ENCODE data around the gene PTPRD. TPM values are rescaled to one million over a fixed set of nuclear protein-coding genes. Genes with fewer than 3 reads are reported as not detected.
A peak's percentile ranks its signal among the peaks of the same experiment; 100 is the strongest.

Gene PTPRD
- total RNA-seq, 2 donors from 2014 or later: 97.4 to 101 TPM

DNA sequence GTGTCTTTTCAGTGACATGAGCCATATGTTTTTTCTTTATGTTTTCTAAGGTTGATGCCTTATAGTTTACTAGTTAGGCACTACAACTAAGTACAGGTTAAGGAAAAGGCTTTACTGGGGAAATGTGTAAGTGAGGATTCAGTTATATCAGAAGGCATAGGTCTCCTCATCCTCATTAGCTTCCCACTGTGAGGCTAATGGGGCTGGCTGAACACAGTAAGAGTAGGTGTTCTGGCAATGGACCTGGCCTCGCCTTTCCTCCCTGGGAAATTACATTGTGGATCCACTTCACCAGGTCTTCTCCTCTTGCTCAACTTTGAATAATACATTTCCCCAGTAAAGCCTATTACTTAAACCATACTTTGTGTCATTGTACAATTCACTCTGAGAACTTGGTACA lies 225.5 kb downstream of the PTPRD start:
- no peaks in the 10 kb centered on the region for H3K27me3 Mint-ChIP-seq (ENCODE audit: insufficient read depth)
- 91 to 100% methylated on average over 1 of the region's 1 CpG for WGBS, 2 experiments (ENCODE audit: insufficient coverage in 1 of 2, insufficient read length in 1 of 2)
- Histone ChIP-seq H3K27ac (ENCODE audit: low read depth, low read length) (no peak overlapping the region), H3K4me3 (ENCODE audit: low read length) (no peak overlapping the region), H3K4me1 (ENCODE audit: control insufficient read depth, insufficient read depth, low read length) (peaks cover 4% of the 10 kb centered on the region), H3K27me3 (ENCODE audit: control insufficient read depth, insufficient read depth, low read length, poor library complexity, severe bottlenecking) (no peaks in the 10 kb centered on the region), H3K9ac (ENCODE audit: extremely low read depth, low read length, poor library complexity, severe bottlenecking) (no peak overlapping the region), H3K36me3 (ENCODE audit: control insufficient read depth, insufficient read depth, low read length) (no peaks in the 10 kb centered on the region), H3K9me3 (ENCODE audit: control insufficient read depth, low read length) (no peaks in the 10 kb centered on the region)
- peak; percentile 46 for DNase-seq
- no peak overlapping the region for H3K27ac Mint-ChIP-seq
- TF ChIP-seq, protein P1, sequence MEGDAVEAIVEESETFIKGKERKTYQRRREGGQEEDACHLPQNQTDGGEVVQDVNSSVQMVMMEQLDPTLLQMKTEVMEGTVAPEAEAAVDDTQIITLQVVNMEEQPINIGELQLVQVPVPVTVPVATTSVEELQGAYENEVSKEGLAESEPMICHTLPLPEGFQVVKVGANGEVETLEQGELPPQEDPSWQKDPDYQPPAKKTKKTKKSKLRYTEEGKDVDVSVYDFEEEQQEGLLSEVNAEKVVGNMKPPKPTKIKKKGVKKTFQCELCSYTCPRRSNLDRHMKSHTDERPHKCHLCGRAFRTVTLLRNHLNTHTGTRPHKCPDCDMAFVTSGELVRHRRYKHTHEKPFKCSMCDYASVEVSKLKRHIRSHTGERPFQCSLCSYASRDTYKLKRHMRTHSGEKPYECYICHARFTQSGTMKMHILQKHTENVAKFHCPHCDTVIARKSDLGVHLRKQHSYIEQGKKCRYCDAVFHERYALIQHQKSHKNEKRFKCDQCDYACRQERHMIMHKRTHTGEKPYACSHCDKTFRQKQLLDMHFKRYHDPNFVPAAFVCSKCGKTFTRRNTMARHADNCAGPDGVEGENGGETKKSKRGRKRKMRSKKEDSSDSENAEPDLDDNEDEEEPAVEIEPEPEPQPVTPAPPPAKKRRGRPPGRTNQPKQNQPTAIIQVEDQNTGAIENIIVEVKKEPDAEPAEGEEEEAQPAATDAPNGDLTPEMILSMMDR (conservative IDR thresholded peaks at IDR 0.05): no peak
- H3K4me1 Mint-ChIP-seq: peaks cover 12% of the 10 kb centered on the region
- no peaks in the 10 kb centered on the region for H3K36me3 Mint-ChIP-seq (ENCODE audit: low read depth)
- H3K4me3 Mint-ChIP-seq: no peak overlapping the region
- H3K9me3 Mint-ChIP-seq: no peaks in the 10 kb centered on the region

DNA sequence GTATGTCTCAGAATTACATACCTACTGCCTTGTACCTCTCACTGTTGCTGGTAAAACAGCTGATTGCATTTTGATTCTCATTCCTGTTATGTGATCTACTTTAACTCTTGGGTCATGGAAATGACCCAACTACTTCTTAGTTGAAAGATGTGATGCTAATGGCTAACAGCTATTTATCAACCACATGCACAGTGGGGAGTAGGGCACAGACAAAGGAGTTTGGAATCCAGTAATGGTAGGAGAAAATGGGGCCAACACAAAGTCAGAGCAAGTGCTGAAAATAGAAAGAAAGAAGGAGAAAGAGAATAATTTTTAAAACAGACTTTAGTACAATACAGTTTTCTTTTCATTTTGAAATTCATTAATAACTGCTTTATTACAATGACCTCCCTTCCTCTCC lies 241.0 kb downstream of the PTPRD start:
- Histone ChIP-seq H3K4me3 (ENCODE audit: low read length) (no peak overlapping the region), H3K9ac (ENCODE audit: extremely low read depth, low read length, poor library complexity, severe bottlenecking) (no peak overlapping the region)

DNA sequence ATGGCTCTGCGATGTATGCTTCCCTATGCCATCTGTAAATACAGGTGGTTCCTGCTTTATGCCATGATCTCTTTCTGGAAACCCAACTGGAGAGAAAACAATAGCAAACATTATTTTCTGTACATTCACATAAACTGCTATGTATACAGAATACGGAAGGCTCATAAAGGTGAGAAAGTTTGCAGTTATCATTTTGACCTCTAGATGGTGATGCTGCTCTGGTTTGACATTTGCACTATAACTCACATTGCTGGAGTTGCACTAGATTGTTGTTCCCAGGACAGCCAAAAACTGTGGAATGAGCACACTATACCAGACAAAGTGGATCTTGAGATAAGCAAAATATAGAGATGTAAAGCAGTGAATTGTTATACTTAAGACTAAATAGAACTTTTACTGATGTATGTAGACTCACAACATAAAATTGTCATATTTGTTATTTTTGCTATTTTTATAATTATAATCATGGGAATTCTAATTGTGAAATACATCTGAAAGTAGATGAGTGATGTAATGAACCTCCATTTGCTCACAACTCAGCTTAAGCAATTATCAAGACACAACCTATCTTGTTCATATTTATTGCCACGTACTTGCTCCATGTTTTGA lies 246.5 kb downstream of the PTPRD start:
- Histone ChIP-seq H3K9me3 (ENCODE audit: control insufficient read depth, low read length) (no peaks in the 10 kb centered on the region), H3K27ac (ENCODE audit: low read depth, low read length) (no peak overlapping the region), H3K9ac (ENCODE audit: extremely low read depth, low read length, poor library complexity, severe bottlenecking) (no peak overlapping the region), H3K4me1 (ENCODE audit: control insufficient read depth, insufficient read depth, low read length) (peaks cover 2% of the 10 kb centered on the region), H3K4me3 (ENCODE audit: low read length) (no peak overlapping the region), H3K27me3 (ENCODE audit: control insufficient read depth, insufficient read depth, low read length, poor library complexity, severe bottlenecking) (no peaks in the 10 kb centered on the region), H3K36me3 (ENCODE audit: control insufficient read depth, insufficient read depth, low read length) (no peaks in the 10 kb centered on the region)
- Mint-ChIP-seq H3K9me3 (no peaks in the 10 kb centered on the region), H3K27me3 (ENCODE audit: insufficient read depth) (no peaks in the 10 kb centered on the region), H3K4me3 (no peak overlapping the region), H3K36me3 (ENCODE audit: low read depth) (no peaks in the 10 kb centered on the region), H3K27ac (no peak overlapping the region), H3K4me1 (peaks cover 13% of the 10 kb centered on the region)
- peak; percentile 50 for DNase-seq
- WGBS, 2 experiments (ENCODE audit: insufficient coverage in 1 of 2, insufficient read length in 1 of 2): 50 to 78% methylated on average over 2 to 3 of the region's 3 CpGs
- TF ChIP-seq, protein P1 (conservative IDR thresholded peaks at IDR 0.05): peak; percentile 91

More for the DNA sequence above, 241.0 kb downstream of the PTPRD start:
- Histone ChIP-seq H3K27me3 (ENCODE audit: control insufficient read depth, insufficient read depth, low read length, poor library complexity, severe bottlenecking) (no peaks in the 10 kb centered on the region), H3K27ac (ENCODE audit: low read depth, low read length) (no peak overlapping the region), H3K36me3 (ENCODE audit: control insufficient read depth, insufficient read depth, low read length) (no peaks in the 10 kb centered on the region), H3K4me1 (ENCODE audit: control insufficient read depth, insufficient read depth, low read length) (peaks cover 2% of the 10 kb centered on the region), H3K9me3 (ENCODE audit: control insufficient read depth, low read length) (no peaks in the 10 kb centered on the region)
- no peaks in the 10 kb centered on the region for H3K36me3 Mint-ChIP-seq (ENCODE audit: low read depth)
- H3K27ac Mint-ChIP-seq: peak overlapping the region; percentile 54
- TF ChIP-seq, protein P1 (conservative IDR thresholded peaks at IDR 0.05): no peak
- no peaks in the 10 kb centered on the region for H3K27me3 Mint-ChIP-seq (ENCODE audit: insufficient read depth)
- H3K4me3 Mint-ChIP-seq: no peak overlapping the region
- DNase-seq: peak; percentile 61
- no peaks in the 10 kb centered on the region for H3K9me3 Mint-ChIP-seq
- H3K4me1 Mint-ChIP-seq: peaks cover 21% of the 10 kb centered on the region

Measured in endodermal cell (in vitro differentiated cells).